GM19467 (cell line): ENCODE results near the gene EVA1A.

Experiments
- ATAC-seq: cut with Tn5 transposase; IDR thresholded peaks from one replicate; pipeline ENCODE4 v1.9.1; 2021; ENCODE audit warnings: mild to moderate bottlenecking, moderate library complexity; ENCODE audit not compliant: unreplicated experiment

EVA1A gene

DNA sequence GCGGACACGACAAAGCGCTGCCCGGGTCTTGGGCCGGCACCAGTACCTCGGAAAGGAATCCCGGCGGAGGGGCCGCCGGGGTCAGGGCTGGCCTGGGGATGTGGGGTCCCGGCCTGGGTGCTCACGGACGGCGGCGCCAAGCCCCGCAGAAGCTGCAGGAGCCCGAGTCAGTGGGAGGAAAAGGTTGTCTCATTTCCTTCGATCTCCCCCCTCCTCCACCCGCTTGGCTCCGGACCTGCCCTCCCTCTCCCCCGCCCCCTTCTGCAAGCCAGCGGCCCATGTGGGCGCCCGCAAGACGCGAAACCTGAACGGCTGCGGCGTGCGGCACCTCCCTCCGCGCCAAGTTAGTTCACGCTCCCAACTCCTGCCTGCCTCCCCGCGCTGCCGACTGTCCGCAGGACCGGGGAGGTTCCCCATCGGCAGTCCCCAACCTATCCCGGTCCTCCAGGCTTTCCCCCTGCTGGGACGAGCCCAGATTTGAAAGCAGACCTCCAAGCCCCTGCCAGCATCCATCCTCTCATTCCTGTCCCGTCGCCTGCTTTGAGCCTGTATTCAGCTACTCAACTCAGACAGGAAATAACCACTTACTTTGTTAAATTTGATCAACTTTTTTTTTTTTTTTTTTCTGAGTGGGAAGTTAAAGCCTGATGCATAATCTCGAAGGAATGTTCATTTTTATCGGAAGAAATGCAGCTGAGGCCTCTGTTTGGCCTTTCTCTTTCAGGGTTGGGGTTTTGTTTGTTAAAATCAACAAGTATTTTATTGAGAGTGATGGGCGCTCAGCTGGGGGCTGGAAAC lies at the start of gene EVA1A:
Gene EVA1A (minus strand): TSS at position 172 of the 798 bp plus-strand sequence. CDS start 42,799 bp downstream, outside the sequence.
- ATAC-seq: no peak

DNA sequence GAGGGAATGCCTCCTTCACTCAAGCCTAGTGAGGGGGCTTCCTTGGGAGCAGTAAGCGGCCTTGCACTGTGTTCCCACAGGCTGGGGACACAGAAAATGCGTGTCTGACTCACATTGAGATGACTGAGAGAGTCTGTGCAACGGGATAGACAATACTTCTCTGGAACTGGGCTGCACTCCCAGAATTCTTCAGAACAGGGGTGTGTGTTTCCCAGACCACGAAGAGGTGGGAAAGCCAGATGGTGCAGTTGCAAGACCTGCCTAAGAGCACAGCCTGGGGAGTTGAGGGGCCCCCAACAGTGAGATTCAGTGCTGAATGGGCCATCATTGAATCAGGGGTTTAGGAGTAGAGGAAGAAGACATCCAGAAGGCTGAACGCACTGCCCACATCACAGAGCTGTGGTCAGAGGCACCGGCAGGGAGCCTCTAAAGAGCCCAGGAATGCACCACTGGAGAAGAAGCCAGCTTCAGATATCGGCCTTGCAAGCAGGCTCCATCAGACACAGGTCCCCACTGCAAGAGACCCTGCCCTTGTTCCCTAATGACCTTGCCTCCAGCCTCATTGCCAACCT lies 49.3 kb upstream of the EVA1A start:
- ATAC-seq: no peak

DNA sequence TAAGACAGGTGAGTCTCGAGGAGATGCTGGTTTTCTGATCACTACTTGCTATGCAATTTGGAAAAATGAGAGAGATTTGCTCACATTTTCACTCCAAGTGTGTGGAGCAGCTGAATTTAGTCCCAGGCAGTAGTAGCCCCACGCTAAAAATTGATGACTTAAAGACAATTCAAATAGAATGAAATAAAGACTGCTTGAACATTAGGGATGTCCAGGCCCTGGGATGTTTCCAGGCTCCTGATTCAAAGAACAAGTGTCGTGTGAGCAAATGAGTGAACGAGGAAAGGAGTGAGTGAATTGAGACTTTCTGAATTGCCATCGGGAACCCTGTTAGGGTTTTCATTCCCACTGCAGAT lies 48.6 kb upstream of the EVA1A start:
- ATAC-seq: no peak

- no peak for ATAC-seq
Observed at GRCh38 chr2:75608684-75609333, 48.1 kb upstream of the EVA1A start.

DNA sequence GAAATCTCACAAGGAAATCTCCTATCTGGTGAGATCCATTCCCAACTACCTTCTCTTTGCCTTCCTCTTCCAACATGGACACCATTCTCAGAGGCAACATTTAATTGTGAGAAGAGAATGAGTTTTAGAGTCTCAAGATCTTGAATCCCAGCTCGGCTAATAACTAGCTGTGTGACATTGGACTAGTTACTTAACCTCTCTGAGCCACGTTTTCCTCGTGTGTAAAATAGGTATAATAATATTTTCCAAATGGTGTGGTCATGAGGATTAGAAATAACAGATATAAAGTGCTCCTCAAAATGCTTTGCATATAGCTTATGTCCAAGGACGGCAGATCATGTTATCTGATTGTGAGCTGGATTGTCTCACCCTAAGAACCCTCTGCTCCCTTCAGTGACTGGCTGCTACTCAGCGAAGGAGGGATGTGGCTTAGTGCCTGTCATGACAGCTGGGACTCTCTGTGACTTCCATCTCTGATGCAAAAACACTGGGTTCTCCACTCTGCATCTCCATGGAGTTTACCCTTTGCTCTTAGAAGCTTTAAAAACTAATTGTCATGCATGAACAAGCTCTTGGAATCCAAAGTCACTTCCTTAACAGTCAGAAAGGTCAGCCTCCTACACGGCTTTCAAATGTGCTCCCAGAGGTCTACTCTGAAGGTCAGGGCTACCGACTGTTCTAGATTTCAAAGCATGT lies 47.4 kb upstream of the EVA1A start:
- ATAC-seq: no peak

DNA sequence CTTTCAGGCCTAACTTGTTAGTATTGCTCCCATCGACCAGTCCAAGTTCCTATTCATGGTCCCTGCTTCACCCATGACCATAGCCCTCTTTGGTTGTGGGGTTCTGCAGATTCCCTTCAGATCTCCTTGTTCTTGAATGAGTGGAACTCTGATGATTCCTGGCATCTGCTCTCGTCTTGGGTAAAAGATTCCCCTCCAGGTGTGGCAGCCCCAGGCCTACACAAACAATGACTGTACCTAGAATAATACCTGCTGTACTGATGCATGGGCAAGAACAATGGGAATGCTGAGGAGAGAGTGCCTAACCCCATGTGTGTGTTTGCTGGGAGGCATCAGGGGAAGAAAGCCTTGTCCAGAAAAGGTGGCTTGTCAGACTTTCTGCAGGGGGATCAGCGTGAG lies 46.7 kb upstream of the EVA1A start:
- no peak for ATAC-seq

GRCh38 chr2:75606761-75607399 lies 46.1 kb upstream of the EVA1A start:
- ATAC-seq: no peak

DNA sequence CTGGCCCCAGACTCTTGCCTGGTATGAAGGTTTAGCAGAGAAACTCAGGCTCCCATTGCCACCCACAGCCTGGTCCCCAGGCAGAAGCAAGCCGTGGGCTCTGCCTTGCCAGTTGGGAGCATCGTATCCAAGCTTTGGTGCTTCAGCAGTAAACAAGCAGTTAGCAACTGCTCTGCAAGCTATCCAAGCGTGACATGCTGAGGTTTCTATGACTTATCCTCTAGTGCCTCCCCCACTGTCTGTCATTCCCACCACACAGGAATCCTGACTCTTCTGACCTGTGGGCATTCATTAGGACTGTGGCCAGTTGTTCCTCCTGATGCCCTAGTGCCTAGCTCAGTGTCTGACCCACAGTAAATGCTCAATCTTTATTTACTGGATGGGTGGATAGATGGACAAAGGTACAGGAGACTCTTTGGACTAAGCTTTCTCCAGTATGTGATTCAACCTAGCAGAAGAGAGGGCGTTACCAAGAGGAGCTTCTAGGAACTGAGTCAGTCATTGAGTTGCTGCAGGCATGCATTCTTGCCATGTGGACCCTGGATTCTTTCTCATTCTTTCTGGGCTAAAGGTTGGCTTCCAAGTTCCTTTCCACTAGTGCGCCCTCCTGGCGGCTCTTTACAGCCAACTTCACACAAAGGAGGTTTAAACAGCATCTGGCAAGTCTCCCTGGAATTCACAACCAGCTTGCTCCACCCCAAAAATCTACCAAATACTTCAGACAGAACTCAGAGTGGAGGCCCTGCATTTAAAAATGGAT lies 45.2 kb upstream of the EVA1A start:
- ATAC-seq: no peak

DNA sequence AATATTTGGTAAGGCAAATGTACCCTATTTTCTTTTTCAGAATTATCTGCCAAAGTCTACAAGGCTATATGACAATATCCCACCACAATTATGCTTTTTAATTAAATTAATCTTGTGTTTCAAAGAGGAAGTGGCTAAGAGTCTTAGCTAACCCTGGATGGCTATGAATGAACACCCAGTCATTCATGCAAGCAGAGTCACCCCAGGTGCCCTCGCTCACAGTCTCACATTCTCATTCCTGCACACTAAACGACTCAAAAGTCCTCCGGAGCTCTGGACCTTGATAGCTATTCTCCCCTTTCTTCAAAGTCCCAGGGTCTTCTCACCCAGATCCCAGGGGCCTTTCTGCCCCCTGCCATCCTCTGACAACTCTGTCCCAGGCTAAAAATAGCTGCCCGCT lies 43.7 kb upstream of the EVA1A start:
- no peak for ATAC-seq

GRCh38 chr2:75603477-75603876 lies 42.7 kb upstream of the EVA1A start:
- ATAC-seq: no peak

DNA sequence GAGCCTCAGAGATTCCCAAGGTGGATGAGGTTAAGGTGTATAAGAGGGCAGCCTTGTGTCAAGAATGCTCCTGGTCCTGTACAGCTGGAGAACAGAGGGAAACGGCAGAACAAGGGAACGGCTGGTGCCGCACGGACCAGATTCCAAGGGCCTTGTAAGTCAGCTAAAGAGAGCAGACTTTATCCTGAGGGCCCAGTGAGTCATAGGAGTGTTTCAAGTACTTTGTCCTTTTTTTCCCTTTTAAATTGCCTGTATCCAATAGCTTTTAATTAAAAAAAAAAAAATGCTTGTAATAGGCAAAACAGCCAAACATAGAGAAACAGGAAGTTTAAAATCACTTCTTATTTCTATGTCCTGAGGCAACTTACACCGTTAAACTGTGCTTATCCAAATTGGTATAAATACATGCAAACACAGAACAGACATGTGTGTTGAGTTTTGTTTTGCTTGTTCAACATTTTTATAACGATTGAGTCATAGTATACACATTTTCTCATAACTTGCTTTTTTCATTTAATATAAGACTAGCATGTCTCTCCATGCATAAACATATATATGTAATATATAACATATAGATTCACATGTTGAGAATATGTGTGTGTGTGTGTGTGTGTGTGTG lies 42.1 kb upstream of the EVA1A start:
- no peak for ATAC-seq

GRCh38 chr2:75600461-75601011 lies 39.8 kb upstream of the EVA1A start:
- ATAC-seq: no peak

DNA sequence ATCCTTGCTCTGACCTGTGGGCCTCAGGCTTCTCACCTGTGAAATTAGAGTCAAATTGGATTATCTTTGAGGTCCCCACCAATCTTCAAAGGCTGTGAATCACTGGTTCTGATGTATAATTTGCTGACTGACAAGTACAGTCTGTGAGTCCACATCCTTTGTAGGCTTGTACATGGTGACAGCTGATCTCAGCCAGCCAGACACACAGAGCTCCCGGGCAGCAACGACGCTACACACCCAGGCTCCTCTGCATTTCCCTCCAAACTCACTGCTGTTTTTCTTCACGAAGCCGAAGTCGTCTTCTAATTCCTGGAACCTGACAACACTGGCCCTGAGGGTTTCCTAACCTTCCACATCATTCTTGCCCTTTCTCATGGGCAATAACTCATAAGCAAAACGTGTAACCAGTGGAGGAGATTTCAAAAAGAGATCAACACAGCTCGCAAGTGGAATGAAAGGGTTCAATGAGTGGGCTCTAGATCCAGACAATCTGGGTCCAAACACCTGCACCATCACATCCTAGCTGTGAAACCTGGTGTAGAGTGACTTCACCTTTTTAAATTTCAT lies 37.9 kb upstream of the EVA1A start:
- no peak for ATAC-seq

DNA sequence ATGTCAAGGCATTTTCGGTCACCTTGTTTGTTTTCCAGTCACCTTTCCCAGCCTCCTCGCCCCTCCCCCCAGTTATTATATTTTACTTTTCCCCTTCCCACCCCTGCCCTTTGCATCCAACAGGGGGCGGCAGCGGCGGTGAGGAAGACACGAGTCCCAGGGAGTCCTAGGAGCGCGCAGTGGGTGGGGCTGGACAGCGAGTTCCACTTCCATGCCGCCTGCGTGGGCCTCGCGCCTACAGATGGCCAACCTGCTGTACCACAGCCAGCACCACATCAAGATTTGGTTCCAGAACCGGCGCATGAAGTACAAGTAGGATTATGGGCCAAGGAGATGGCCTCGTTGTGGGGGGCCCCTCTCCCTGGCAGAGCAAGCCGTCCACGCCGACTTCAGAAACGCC lies 37.2 kb upstream of the EVA1A start:
- ATAC-seq: no peak

- no peak for ATAC-seq
Observed at GRCh38 chr2:75596784-75597183, 36.0 kb upstream of the EVA1A start.

DNA sequence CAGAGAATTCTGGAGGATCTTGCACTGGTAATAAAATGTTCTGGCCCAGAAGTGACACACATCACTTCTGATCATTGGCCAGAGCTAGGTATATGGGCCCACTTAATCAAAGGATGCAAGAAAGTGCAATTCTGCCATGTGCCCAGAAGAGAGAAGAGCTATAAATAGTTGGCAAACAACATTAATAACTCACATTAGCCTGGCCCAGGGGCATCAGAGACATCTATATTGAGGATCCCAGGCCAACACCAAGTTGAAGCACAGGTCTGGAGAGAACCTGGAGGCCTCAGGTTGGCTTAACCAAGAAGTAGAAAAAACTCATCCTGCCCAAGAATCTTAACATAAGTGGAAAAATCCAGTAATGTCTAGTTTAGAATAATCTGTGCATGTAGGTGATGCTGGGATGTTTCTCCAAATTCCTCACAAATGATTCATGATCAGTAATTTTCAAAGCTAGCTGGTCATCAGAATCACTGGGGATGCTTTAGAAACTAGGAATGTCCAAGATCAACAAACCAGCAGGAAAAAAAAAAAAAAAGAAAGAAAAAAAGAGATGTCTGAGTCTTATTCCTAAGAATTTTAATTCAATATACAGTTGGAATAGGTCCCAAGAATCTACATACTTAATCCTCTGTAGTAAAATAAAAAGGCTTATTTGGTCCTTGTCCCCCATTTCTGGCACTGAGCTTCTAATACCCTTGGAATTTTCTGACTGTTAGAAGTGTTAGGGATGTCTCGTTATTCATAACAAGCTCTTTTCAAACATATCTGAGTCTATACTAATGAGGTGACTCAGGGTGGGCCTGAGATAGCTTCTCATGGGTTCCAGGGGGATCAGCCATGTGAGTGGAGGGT lies 35.0 kb upstream of the EVA1A start:
- no peak for ATAC-seq

GRCh38 chr2:75594596-75594995 lies 33.9 kb upstream of the EVA1A start:
- no peak for ATAC-seq

- no peak for ATAC-seq
Observed at GRCh38 chr2:75592888-75593287, 32.1 kb upstream of the EVA1A start.
